GM19468 (cell line): ENCODE data around the gene DCAF15.

ENCODE experiments used
- ATAC-seq: cut with Tn5 transposase; IDR thresholded peaks from one replicate; pipeline ENCODE4 v1.9.1; 2021; ENCODE audit warnings: mild to moderate bottlenecking, moderate library complexity, moderate number of reproducible peaks; ENCODE audit not compliant: unreplicated experiment; ENCODE audit errors: extremely low read depth

DCAF15 gene

DNA sequence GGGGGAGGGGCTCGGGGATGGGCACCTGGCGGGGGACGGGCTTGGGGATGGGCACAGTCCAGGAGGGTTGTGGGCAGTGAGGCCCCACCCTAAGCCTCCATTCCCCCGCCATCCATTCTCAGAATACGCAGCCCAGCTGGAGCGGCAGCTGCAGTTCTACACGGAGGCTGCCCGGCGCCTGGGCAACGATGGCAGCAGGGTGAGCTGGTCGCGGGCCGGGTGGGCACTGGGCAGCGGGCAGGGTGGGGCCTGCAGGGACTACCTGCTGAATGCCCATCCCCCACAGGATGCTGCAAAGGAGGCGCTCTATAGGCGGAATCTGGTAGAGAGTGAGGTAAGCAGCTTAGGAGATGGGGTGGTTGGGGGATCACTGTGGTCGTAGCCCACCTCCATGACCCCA, 22.4 kb upstream of the DCAF15 start:
- ATAC-seq: no peak

DNA sequence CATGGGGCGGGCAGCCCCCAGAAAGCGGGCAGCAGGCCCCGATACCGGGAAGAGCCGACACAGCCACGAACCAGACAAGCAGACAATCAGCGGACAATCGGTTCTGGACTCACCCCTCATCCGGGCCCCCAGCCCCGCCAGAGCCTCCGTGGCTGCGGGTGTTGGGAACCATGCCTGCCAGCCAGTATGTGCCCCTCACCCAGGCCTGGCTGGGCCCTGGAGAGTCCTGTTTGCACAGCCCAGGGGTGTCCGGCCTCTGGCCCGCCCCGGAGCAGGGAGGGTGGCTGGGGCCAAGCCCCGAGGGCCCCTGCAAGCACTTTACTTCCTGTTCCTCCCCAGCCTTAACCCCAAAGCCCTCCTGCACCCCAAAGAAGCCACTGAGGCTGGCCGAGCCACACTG, 21.9 kb upstream of the DCAF15 start:
- no peak for ATAC-seq

- no peak for ATAC-seq
Observed at GRCh38 chr19:13931391-13932148, 20.7 kb upstream of the DCAF15 start.

DNA sequence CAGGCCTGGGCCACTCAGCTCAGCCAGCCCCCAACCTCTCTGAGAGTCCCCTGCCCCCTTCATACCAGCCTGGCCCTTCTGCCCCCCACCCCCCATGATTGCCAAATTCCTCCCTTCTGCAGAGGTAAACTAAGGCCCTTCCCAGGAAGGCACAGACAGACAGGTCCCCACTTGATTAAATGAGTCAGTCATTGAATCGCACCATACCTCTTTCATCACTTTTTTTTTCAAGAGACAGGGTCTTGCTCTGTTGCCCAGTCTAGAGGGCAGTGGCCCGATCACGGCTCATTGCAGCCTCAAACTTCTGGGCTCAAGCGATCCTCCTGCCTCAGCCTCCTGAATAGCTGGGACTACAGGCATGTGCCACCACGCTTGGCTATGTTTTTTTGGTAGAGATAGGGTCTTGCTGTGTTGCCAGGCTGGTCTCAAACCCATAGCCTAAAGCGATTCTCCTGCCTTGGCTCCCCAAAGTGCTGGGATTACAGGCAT, 20.1 kb upstream of the DCAF15 start:
- no peak for ATAC-seq

DNA sequence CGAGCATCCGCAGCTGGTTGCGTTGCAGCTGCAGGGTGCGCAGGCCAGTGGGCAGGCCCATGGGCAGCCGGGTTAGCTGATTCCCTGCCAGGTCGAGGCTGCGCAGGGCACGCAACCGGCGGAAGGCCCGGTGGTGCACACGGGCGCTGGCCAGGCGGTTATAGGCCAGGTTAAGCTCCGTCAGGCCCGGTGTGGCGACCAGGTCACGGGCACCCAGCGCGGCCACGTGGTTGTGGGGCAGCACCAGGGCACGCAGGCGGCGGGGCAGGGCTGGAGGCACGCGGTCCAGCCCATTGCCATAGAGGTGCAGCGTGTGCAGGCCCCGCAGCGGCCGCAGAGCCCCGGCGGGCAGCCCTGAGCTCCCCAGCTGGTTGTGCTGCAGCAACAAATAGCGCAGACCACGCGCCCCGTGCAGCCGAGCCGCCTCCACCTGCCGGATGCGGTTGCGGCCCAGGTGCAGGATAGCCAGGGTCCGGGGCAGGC, 19.4 kb upstream of the DCAF15 start:
- ATAC-seq: no peak

DNA sequence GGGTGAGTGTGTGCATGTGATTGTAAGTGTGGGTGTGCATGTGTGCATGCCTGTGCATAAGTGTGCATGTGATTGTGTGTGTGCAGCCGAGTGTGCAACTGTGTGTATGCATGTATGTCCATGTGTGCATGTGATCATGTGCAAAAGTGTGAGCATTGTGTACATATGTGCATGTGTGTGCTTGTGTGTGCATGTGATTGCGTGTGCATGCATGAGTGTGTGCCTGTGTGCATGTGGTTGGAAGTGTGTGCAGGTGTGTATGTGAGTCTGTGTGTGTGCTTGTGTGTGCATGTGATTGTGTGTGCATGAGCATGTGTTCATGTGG, 17.6 kb upstream of the DCAF15 start:
- ATAC-seq: no peak

GRCh38 chr19:13935765-13936510, 16.4 kb upstream of the DCAF15 start:
- no peak for ATAC-seq

GRCh38 chr19:13937479-13938300, 14.6 kb upstream of the DCAF15 start:
- no peak for ATAC-seq

DNA sequence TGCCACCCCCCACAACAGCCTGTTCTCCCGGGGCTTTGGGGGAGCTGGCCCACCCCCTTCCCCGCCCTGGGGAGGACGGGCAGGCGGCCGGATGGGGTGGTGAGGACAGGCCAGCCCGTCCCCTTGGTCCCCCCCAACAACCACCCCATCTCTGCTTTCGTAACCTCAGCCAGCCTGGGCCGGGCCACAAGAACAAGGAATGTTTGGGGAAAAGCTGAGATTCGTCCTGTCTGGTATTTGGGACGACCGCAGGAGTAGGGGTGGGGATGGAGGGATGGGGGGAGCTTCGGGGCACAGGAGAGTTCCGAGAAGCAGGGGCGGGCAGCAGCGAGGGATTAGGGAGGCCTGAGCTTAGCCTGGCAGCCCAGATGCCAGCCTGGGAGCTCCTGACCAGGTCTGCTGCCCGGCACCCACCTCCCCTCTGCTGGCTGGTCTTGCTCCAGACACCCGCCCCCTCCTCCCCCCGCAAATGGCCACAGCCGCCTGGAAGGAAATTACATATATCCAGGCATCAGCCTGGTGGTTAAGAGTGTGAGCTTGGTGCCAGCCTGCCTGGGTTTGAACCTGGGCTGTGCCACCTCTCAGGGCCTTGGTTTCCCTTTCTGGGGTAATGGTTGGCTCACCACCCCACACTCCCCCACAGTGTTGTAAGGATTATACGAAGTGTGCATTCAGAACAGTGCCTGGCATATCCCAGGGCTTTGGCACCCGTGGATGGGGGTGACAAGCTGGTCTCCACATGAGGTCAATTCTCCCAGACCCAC, 13.8 kb upstream of the DCAF15 start, which contains the start of gene PODNL1:
Gene PODNL1, minus strand, starts transcription at position 117 of the 764 bp plus-strand sequence. CDS start 236 bp downstream, outside the sequence.
- ATAC-seq: no peak

- no peak for ATAC-seq
Observed at GRCh38 chr19:13942023-13942684, 10.2 kb upstream of the DCAF15 start.

GRCh38 chr19:13946414-13946813, 5.9 kb upstream of the DCAF15 start:
- ATAC-seq: no peak

DNA sequence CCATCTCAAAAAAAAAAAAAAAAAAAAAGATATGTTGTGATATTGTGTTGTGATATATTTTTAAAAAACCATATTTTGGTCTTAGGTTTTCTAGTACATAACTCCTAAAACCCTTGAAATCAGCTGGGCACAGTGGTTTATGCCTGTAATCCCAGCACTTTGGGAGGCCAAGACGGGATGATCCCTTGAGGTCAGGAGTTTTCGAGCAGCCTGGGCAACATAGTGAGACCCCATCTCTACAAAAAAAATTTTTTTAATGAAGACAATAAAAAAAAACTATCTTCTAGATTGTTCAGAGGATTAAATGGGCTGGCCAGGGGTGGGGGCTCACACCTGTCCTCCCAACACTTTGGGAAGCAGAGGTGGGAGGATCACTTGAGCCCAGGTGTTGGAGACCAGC, 1.3 kb upstream of the DCAF15 start:
- ATAC-seq: no peak

GRCh38 chr19:13951799-13952153, 533 bp upstream of the DCAF15 start:
- no peak for ATAC-seq

DNA sequence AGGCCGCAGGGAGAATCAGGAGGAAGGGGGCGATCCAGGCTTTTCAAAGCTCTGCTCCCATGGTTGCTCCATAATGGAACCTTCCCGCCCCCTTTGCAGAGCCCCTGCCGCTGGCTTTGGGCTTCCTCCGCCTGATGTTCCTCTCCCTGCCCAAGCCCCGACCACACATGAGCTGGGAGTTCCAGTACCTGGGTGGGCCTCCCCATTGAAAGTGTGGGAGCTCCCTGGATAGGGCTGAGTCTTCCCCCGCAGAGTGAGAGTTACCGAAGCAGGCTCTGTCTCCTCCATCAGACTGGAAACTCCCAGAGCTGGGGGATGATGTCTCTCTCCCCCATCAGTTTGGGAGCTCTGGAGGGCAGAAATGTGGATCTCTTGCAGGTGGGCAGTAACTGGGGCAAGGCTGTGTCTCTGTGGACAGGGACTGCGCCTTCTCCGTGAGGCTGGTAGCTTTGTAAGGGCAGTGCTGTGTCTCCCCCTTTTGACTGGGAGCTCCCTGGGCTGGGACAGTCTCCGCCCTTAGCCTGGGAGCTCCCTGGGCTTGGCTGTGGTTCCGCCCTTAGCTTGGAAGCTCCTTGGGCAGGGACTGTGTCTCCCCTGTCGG, 722 bp downstream of the DCAF15 start:
- no peak for ATAC-seq

- no peak for ATAC-seq
Observed at GRCh38 chr19:13954185-13954584, 1.9 kb downstream of the DCAF15 start.

DNA sequence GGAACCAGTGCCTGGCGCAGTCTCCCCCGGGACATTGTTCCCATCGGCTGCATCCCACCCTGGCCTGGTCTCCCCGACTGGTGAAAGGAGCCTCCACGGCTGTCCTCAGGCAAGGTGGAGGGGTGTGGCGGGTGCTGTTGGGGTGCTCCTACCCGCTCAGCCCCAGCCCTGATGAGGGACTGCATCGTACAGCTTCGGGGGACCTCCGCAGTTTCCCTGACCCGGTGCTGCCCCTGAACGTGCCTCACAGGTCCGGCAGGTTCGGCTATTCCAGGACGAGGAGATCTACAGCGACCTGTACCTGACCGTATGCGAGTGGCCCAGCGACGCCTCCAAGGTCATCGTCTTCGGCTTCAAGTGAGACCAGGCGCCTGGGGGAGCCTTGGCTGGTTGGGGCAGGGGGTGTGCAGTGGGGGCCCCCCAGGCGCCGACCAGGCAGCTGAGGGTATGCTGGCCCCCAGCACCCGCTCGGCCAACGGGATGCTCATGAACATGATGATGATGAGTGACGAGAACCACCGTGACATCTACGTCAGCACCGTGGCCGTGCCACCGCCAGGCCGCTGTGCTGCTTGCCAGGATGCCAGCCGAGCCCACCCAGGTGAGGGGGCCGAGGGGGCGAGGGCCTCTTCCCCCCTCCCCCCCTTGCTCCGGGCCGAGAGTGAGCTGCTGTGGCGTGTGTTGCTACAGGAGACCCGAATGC, 3.5 kb downstream of the DCAF15 start:
- ATAC-seq: no peak

DNA sequence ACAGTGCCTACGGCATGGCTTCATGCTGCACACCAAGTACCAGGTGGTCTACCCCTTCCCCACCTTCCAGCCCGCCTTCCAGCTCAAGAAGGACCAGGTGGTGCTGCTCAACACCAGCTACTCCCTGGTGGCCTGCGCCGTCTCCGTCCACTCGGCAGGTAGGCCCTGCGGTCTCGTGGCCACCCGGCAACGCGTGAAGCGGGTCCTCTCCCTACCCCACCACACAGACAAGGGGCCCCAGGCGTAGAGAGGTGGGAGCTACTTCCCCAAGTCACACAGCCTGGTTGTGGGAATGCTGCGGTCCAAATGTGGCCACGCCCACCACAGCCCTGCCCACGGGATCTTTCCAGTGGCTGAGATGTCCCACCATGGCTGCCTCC, 4.0 kb downstream of the DCAF15 start:
- ATAC-seq: no peak

DNA sequence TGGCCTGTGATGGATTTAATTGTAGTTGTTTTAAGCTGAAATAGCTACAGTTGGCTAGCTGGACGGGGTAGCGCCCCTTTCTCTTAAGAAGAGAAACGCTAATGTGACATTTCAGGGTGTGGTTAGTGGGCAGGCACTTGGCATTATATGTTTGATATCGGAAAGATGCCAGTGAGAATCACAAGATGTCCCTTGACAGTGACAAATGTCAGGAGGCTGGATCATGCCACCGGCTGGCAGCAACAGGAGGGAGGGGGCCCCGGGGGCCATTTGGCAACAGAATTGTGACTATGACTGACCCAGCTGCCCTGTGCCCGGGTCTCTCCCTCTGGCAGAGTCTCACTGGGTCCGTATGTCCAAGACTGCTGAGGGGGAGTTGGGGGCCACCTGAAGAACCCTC, 4.7 kb downstream of the DCAF15 start:
- no peak for ATAC-seq

GRCh38 chr19:13958043-13958442, 5.7 kb downstream of the DCAF15 start:
- no peak for ATAC-seq
